Endodermal cell (in vitro differentiated cells): Measurements from ENCODE around the gene NCBP3. TPM values are rescaled to one million over a fixed set of nuclear protein-coding genes. Genes with fewer than 3 reads are reported as not detected.
A peak's percentile ranks its signal among the peaks of the same experiment; 100 is the strongest.

ENCODE experiments used
- DNase-seq: peaks from one replicate; pipeline ENCODE4 v3.0.0-alpha.2; 2017
- H3K27ac ChIP-seq: 2 replicates; pipeline ENCODE4 v1.5.1; 2013; ENCODE audit warnings: mild to moderate bottlenecking, low read depth, low read length, moderate library complexity
- H3K27me3 ChIP-seq: 2 replicates; pipeline ENCODE4 v1.6.1; 2013; ENCODE audit warnings: mild to moderate bottlenecking, low read length, moderate library complexity; ENCODE audit not compliant: insufficient read depth, control insufficient read depth, poor library complexity, severe bottlenecking
- H3K36me3 ChIP-seq: 2 replicates; pipeline ENCODE4 v1.7.0; 2013; ENCODE audit warnings: mild to moderate bottlenecking, low read length, moderate library complexity; ENCODE audit not compliant: control insufficient read depth, insufficient read depth
- H3K4me1 ChIP-seq: one replicate; pipeline ENCODE4 v1.7.0; 2013; ENCODE audit warnings: low read length; ENCODE audit not compliant: control insufficient read depth, insufficient read depth
- H3K4me3 ChIP-seq: 2 replicates; pipeline ENCODE4 v1.5.1; 2013; ENCODE audit warnings: mild to moderate bottlenecking, low read length, moderate library complexity
- H3K9ac ChIP-seq: 2 replicates; pipeline ENCODE4 v1.6.1; 2013; ENCODE audit warnings: mild to moderate bottlenecking, low read length, moderate library complexity; ENCODE audit not compliant: poor library complexity, severe bottlenecking; ENCODE audit errors: extremely low read depth
- H3K9me3 ChIP-seq: 2 replicates; pipeline ENCODE4 v1.6.1; 2013; ENCODE audit warnings: mild to moderate bottlenecking, low read length, moderate library complexity; ENCODE audit not compliant: control insufficient read depth
- H3K27ac Mint-ChIP-seq: 2 replicates; pipeline ENCODE4 v1.8.0; 2020; ENCODE audit warnings: mixed read lengths
- H3K27me3 Mint-ChIP-seq: 2 replicates; pipeline ENCODE4 v1.8.0; 2021; ENCODE audit warnings: mild to moderate bottlenecking, mixed read lengths; ENCODE audit not compliant: insufficient read depth
- H3K36me3 Mint-ChIP-seq: 2 replicates; pipeline ENCODE4 v1.8.0; 2020; ENCODE audit warnings: low read depth, mixed read lengths
- H3K4me1 Mint-ChIP-seq: 2 replicates; pipeline ENCODE4 v1.8.0; 2020; ENCODE audit warnings: mixed read lengths
- H3K4me3 Mint-ChIP-seq: 2 replicates; pipeline ENCODE4 v1.8.0; 2020; ENCODE audit warnings: mild to moderate bottlenecking, moderate library complexity, mixed read lengths
- H3K9me3 Mint-ChIP-seq: 2 replicates; pipeline ENCODE4 v1.8.0; 2020; ENCODE audit warnings: mild to moderate bottlenecking, mixed read lengths
- CTCF ChIP-seq: fragments of 200-600 bp; sonication (generic); conservative IDR thresholded peaks from 2 replicates; pipeline ENCODE4 v1.5.0; 2021; ENCODE audit warnings: antibody characterized with exemption, mild to moderate bottlenecking
- WGBS, 2 experiments: methylation state at CpG; one replicate each; pipeline versions ENCODE4 v1.1.5 to v1.1.7; 2013; ENCODE audit warnings: missing lambda C conversion rate in 2 of 2, mixed read lengths in 1 of 2; ENCODE audit not compliant: insufficient coverage in 1 of 2, insufficient read length in 1 of 2; 5-methylcytosine and 5-hydroxymethylcytosine counted together
- total RNA-seq, 2 donors: library from RNA; stranded (reverse); fragmentation: NEBNext Ultra II Directional in 1 of 2; extraction: Animal tissue kit (Norgen Biotek cat#: 25700) in 1 of 2; gene quantifications; 2 replicates in 1 of 2; 3 replicates in 1 of 2; pipeline ENCODE4 v1.2.1, GENCODE V29; 2021

NCBP3 gene
- total RNA-seq, 2 donors from 2014 or later = 74.5 to 75.9 TPM

GRCh38 chr17:3761918-3762380 lies 84.1 kb downstream of the NCBP3 start:
- Histone ChIP-seq H3K4me3 (no peak overlapping the region), H3K4me1 (no peaks in the 10 kb centered on the region), H3K9ac (no peak overlapping the region), H3K9me3 (no peaks in the 10 kb centered on the region), H3K36me3 (no peaks in the 10 kb centered on the region), H3K27me3 (no peaks in the 10 kb centered on the region), H3K27ac (no peak overlapping the region)
- no peak for TF ChIP-seq CTCF
- Mint-ChIP-seq H3K4me1 (no peaks in the 10 kb centered on the region), H3K27me3 (peaks cover 4% of the 10 kb centered on the region), H3K27ac (no peak overlapping the region), H3K9me3 (peaks cover 8% of the 10 kb centered on the region), H3K4me3 (no peak overlapping the region), H3K36me3 (no peaks in the 10 kb centered on the region)
- 88 to 93% methylated on average over 10 to 16 of the region's 16 CpGs for WGBS, 2 experiments
- DNase-seq = peak; percentile 44

GRCh38 chr17:3761036-3761917 lies 84.8 kb downstream of the NCBP3 start:
- H3K27me3 ChIP-seq = no peaks in the 10 kb centered on the region
- H3K4me3 ChIP-seq = no peak overlapping the region
- H3K4me1 ChIP-seq = no peaks in the 10 kb centered on the region
- no peaks in the 10 kb centered on the region for H3K9me3 ChIP-seq
- DNase-seq = no peak
- H3K27ac ChIP-seq = no peak overlapping the region
- no peaks in the 10 kb centered on the region for H3K4me1 Mint-ChIP-seq
- peaks cover 4% of the 10 kb centered on the region for H3K27me3 Mint-ChIP-seq
- WGBS, 2 experiments = 89 to 93% methylated on average over 18 to 23 of the region's 23 CpGs
- H3K36me3 ChIP-seq = no peaks in the 10 kb centered on the region
- peaks cover 6% of the 10 kb centered on the region for H3K9me3 Mint-ChIP-seq
- no peak overlapping the region for H3K27ac Mint-ChIP-seq
- no peak for TF ChIP-seq CTCF
- no peak overlapping the region for H3K9ac ChIP-seq
- no peaks in the 10 kb centered on the region for H3K36me3 Mint-ChIP-seq
- H3K4me3 Mint-ChIP-seq = no peak overlapping the region

GRCh38 chr17:3759597-3760216 lies 86.3 kb downstream of the NCBP3 start:
- DNase-seq = no peak
- WGBS, 2 experiments = 88 to 90% methylated on average over 5 to 6 of the region's 6 CpGs
- H3K9me3 Mint-ChIP-seq = peaks cover 3% of the 10 kb centered on the region
- H3K36me3 Mint-ChIP-seq = no peaks in the 10 kb centered on the region
- Histone ChIP-seq H3K4me3 (no peak overlapping the region), H3K4me1 (no peaks in the 10 kb centered on the region), H3K9me3 (no peaks in the 10 kb centered on the region), H3K27ac (no peak overlapping the region), H3K27me3 (no peaks in the 10 kb centered on the region), H3K9ac (no peak overlapping the region), H3K36me3 (no peaks in the 10 kb centered on the region)
- H3K27me3 Mint-ChIP-seq = peaks cover 4% of the 10 kb centered on the region
- H3K4me1 Mint-ChIP-seq = no peaks in the 10 kb centered on the region
- no peak overlapping the region for H3K4me3 Mint-ChIP-seq
- H3K27ac Mint-ChIP-seq = no peak overlapping the region
- no peak for TF ChIP-seq CTCF
